Thymus (tissue), 11 donors: Measurements from ENCODE around the gene ENO3. TPM values are rescaled to one million over a fixed set of nuclear protein-coding genes. Genes with fewer than 3 reads are reported as not detected.

ENCODE experiments used
- DNase-seq, 9 donors: peaks; one replicate each; pipeline ENCODE4 v3.0.0-alpha.2; 2013; ENCODE audit warnings: low spot score in 9 of 9, low read depth in 6 of 9, missing footprints in 1 of 9
- H3K27ac ChIP-seq, 2 donors: one replicate each; pipeline ENCODE4 v1.5.1; 2013; ENCODE audit warnings: control low read depth in 1 of 2, low read depth in 1 of 2, low read length in 1 of 2, mild to moderate bottlenecking in 1 of 2, moderate library complexity in 1 of 2
- H3K27me3 ChIP-seq, 2 donors: one replicate each; pipeline ENCODE4 v1.5.1; 2013; ENCODE audit warnings: low read length in 1 of 2; ENCODE audit not compliant: control insufficient read depth in 2 of 2, insufficient read depth in 1 of 2
- H3K36me3 ChIP-seq, 2 donors: one replicate each; pipeline ENCODE4 v1.5.1; 2013; ENCODE audit warnings: low read length in 1 of 2, mild to moderate bottlenecking in 1 of 2, moderate library complexity in 1 of 2; ENCODE audit not compliant: control insufficient read depth in 2 of 2, insufficient read depth in 2 of 2
- H3K4me1 ChIP-seq, 2 donors: one replicate each; pipeline ENCODE4 v1.5.1; 2013; ENCODE audit warnings: low read length in 2 of 2; ENCODE audit not compliant: control insufficient read depth in 2 of 2, insufficient read depth in 2 of 2
- H3K4me3 ChIP-seq, 2 donors: one replicate each; pipeline ENCODE4 v1.5.1; 2013; ENCODE audit warnings: low read length in 2 of 2, control low read depth in 1 of 2, mild to moderate bottlenecking in 1 of 2
- H3K9me3 ChIP-seq, 2 donors: one replicate each; pipeline ENCODE4 v1.5.1; 2013; ENCODE audit warnings: low read length in 1 of 2, mild to moderate bottlenecking in 1 of 2; ENCODE audit not compliant: control insufficient read depth in 2 of 2, insufficient read depth in 1 of 2
- WGBS: extraction: QIAGEN DNeasy Blood & Tissue Kit; methylation state at CpG from one replicate; pipeline ENCODE4 v1.1.7; 2013; 5-methylcytosine and 5-hydroxymethylcytosine counted together
- polyA plus RNA-seq: library from polyadenylated mRNA; stranded (reverse); fragments of 200-250 nt; gene quantifications from one replicate; pipeline ENCODE4 v1.2.3, GENCODE V29; 2013
- total RNA-seq: library from RNA; stranded (reverse); fragments of 120-200 nt; gene quantifications from one replicate; pipeline ENCODE4 v1.2.4, GENCODE V29; 2013
- donor health status: healthy.

ENO3 gene
- total and polyA plus RNA-seq, 2 donors: 12.4 to 25.7 TPM

DNA sequence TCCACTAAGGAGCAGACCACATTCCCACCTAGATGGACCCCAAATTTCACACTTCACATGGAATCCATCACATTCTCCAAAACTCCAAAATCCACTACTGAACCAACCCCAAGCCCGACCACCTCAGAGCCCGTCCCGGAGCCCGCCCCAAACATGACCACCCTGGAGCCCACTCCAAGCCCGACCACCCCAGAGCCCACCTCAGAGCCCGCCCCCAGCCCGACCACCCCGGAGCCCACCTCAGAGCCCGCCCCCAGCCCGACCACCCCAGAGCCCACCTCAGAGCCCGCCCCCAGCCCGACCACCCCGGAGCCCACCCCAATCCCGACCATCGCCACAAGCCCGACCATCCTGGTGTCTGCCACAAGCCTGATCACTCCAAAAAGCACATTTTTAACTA is 17.3 kb upstream of the ENO3 start:
- peaks cover 0 to 8% of the 10 kb centered on the region in 2 donors for H3K27me3 ChIP-seq
- peaks cover 25 to 28% of the 10 kb centered on the region in 2 donors for H3K36me3 ChIP-seq
- H3K9me3 ChIP-seq: no peaks in the 10 kb centered on the region
- no peak overlapping the region for H3K4me3 ChIP-seq
- no peak overlapping the region for H3K27ac ChIP-seq
- peaks cover 7 to 9% of the 10 kb centered on the region in 2 donors for H3K4me1 ChIP-seq
- DNase-seq: no peak
- 54% methylated on average over 16 of the region's 16 CpGs for WGBS

DNA sequence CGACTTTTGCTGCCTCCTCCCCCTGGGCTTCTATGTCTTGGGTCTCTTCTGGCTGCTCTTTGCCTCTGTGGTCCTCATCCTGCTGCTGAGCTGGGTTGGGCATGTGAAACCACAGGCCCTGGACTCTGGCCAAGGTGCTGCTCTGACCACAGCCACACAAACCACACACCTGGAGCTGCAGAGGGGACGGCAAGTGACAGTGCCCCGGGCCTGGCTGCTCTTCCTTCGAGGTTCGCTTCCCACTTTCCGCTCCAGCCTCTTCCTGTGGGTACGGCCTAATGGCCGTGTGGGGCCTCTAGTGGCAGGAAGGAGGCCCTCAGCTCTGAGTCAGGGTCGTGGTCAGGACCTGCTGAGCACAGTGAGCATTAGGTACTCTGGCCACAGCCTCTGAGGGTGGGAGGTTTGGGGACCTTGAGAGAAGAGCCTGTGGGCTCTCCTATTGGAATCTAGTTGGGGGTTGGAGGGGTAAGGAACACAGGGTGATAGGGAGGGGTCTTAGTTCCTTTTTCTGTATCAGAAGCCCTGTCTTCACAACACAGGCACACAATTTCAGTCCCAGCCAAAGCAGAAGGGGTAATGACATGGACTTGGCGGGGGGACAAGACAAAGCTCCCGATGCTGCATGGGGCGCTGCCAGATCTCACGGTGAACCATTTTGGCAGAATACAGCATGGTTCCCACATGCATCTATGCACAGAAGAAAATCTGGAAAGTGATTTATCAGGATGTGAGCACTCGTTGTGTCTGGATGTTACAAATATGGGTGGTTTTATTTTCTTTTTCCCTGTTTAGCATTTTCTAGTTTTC is 16.5 kb upstream of the ENO3 start:
- H3K27ac ChIP-seq: no peak overlapping the region

DNA sequence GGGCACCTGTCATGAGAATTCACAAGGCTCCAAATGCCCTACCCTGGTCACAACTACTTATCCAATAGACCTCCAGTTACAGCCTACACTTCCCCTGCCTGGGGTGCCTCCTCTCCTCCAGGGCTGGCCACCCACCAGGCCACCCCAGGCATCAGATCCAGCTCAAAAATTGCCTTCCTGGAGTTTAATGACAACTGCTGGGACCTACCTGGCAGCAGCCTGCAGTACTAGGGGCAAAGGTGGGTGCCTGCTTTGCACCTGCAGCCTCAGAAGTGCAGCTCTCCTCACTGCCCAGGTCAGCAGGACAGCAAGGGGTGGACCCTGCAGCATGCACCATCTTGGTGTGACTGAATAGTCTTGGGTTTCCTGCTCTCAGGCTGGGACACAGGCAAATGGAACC is 15.3 kb upstream of the ENO3 start:
- H3K27ac ChIP-seq: no peak overlapping the region
- H3K4me1 ChIP-seq: peaks cover 14 to 15% of the 10 kb centered on the region in 2 donors
- H3K27me3 ChIP-seq: peaks cover 0 to 8% of the 10 kb centered on the region in 2 donors
- no peak for DNase-seq
- peaks cover 25 to 28% of the 10 kb centered on the region in 2 donors for H3K36me3 ChIP-seq
- H3K9me3 ChIP-seq: no peaks in the 10 kb centered on the region
- H3K4me3 ChIP-seq: no peak overlapping the region

More for the DNA sequence above, 16.5 kb upstream of the ENO3 start:
- DNase-seq: no peak
- H3K27me3 ChIP-seq: peaks cover 0 to 8% of the 10 kb centered on the region in 2 donors
- H3K9me3 ChIP-seq: no peaks in the 10 kb centered on the region
- H3K36me3 ChIP-seq: peaks cover 25 to 28% of the 10 kb centered on the region in 2 donors
- H3K4me3 ChIP-seq: no peak overlapping the region
- WGBS: 19% methylated on average over 14 of the region's 14 CpGs
- peaks cover 14 to 15% of the 10 kb centered on the region in 2 donors for H3K4me1 ChIP-seq

DNA sequence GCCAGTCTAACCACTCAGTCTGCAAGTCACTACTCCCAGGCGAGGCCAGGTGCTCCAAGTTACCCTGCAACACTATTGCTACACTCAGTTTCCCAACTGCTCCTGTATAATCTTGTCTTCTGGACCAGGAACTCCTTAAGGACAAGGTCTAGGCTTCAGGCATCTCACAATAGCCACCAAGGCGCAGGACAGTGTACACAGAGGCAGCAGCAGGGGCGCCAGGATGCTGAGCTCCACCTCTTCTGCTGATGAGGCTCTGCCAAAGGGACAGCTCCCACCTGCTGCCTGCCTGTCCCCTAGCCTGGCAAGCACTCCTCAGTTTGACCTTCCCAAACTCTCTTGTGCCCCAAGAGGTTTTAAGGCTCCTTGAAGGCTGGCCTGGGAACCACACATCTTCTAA is 14.5 kb upstream of the ENO3 start:
- 97% methylated on average over 3 of the region's 3 CpGs for WGBS
- peaks cover 17 to 22% of the 10 kb centered on the region in 2 donors for H3K4me1 ChIP-seq
- peaks cover 25 to 29% of the 10 kb centered on the region in 2 donors for H3K36me3 ChIP-seq

DNA sequence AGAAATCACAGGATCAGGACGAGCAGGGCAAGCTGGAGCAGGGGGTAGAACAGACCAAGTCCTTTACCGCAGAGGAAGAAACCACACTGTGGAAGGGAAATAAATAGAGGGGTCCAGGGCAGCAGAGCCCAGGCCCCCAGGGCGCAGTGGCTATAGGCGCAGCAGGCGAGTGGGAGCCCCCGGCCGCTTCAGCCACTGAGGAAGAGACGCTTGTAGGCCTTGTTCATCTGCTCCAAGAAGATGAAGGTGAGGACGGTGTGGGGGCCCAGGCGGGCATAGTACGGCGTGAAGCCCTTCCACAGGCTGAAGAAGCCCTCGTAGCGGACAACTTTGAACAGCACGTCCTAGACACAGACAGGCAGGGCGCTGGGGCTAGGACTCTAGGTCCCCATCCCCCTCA is 13.4 kb upstream of the ENO3 start:
- Histone ChIP-seq H3K9me3 (no peaks in the 10 kb centered on the region), H3K4me1 (peaks cover 18 to 33% of the 10 kb centered on the region in 2 donors), H3K27ac (no peak overlapping the region), H3K36me3 (peaks cover 29 to 40% of the 10 kb centered on the region in 2 donors), H3K27me3 (peaks cover 0 to 8% of the 10 kb centered on the region in 2 donors), H3K4me3 (no peak overlapping the region)
- no peak for DNase-seq
- 95% methylated on average over 16 of the region's 16 CpGs for WGBS

More for the DNA sequence above, 14.5 kb upstream of the ENO3 start:
- no peak overlapping the region for H3K4me3 ChIP-seq
- peaks cover 0 to 8% of the 10 kb centered on the region in 2 donors for H3K27me3 ChIP-seq
- no peak overlapping the region for H3K27ac ChIP-seq
- no peak for DNase-seq
- H3K9me3 ChIP-seq: no peaks in the 10 kb centered on the region

DNA sequence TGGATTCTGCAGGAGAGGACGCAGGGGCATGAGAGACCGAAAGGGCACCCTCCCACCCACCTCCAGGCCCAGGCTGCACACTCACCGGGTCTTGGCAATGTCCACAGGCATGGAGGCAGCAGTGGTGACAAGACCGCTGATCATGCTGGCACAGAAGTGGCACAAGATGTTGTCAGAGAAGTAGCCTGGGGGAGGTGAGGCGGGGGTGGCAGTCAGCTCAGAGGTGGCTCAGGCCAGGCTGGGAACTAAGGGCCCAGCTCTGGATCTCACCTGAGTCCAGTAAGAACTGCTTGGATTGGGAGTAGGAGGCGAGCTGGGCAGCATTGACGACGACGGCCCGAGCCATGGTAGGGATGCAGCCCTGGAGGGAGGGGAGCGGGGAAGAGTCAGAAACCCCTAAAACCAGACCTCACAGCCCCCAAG is 12.8 kb upstream of the ENO3 start:
- DNase-seq: no peak
- WGBS: 98% methylated on average over 11 of the region's 11 CpGs
- H3K4me1 ChIP-seq: peaks cover 22 to 38% of the 10 kb centered on the region in 2 donors
- H3K36me3 ChIP-seq: peaks cover 34 to 45% of the 10 kb centered on the region in 2 donors
- H3K27ac ChIP-seq: no peak overlapping the region
- no peak overlapping the region for H3K4me3 ChIP-seq
- no peaks in the 10 kb centered on the region for H3K9me3 ChIP-seq
- H3K27me3 ChIP-seq: peaks cover 0 to 8% of the 10 kb centered on the region in 2 donors

DNA sequence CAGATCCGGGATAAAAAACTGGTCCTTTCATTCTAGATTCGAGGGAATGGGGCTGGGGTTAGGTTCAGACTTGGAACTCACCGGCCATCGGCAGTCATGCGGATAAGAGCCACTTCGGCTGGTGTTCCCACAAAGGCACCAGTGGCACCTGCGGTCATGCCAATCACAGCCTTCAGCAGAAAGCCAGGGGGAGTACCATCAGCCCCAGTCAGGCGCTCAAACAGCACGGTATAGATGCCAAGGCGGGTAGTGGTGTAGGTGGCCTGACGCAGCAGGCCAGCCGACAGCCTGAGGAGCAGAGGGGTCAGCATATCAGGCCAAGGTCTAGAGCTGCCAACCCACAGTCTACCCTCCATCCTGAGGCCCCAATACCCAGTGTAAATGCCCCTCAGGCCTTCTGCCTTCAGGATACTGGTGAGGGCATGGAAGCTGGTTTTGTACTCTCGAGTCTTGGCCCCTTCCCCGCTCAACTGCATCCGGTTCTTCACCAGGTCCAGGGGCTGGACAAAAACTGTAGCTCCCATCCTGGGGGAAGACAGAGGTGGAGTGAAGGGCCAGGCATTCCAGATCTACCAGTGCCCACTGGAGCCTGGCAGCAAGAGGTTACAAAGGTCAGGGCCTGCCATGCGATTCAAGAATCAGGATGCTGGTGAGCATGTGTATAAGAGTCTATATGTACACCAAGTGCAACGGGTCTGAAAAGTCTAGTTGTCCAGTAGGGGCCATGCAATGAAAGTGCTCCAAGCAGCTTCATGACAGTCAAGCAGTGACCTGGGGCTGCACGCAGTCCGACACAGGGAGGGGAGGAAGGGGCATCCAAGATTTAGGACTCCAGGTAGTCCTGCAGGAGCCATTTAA is 12.0 kb upstream of the ENO3 start:
- Histone ChIP-seq H3K9me3 (no peaks in the 10 kb centered on the region), H3K4me1 (peaks cover 30 to 47% of the 10 kb centered on the region in 2 donors), H3K27me3 (peaks cover 0 to 6% of the 10 kb centered on the region in 2 donors), H3K36me3 (peaks cover 41 to 54% of the 10 kb centered on the region in 2 donors), H3K27ac (peak overlapping the region; percentile 98 to 99), H3K4me3 (peak overlapping the region; percentile 72 to 100)
- peak in 1 of 9 donors; percentile 36 for DNase-seq
- 70% methylated on average over 19 of the region's 19 CpGs for WGBS

DNA sequence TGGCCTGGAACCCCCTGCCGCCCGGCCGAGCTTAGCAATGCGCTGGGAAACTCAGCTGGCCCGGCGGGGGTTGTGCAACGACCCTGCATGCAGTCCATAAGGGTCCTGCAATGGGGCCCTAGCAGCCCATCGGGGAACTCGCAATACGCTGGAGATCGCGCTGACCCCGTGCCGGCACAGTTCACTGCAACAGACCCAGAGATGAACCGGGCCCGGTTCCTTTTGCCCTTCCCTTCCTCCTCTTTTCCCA is 11.4 kb upstream of the ENO3 start:
- Histone ChIP-seq H3K4me1 (peaks cover 31 to 47% of the 10 kb centered on the region in 2 donors), H3K9me3 (no peaks in the 10 kb centered on the region), H3K4me3 (peak overlapping the region; percentile 72 to 100), H3K36me3 (peaks cover 41 to 59% of the 10 kb centered on the region in 2 donors), H3K27me3 (peaks cover 0 to under 1% of the 10 kb centered on the region in 2 donors), H3K27ac (peak overlapping the region; percentile 98 to 99)
- DNase-seq: no peak
- WGBS: under 1% methylated on average over 16 of the region's 16 CpGs
